ENCODE data around the gene TRIM39. TPM values are rescaled to one million over a fixed set of nuclear protein-coding genes. Genes with fewer than 3 reads are reported as not detected.

TRIM39 gene
- total RNA-seq, 1 donor from 2014 or later = 7.7 TPM

- DNase-seq = no peak
- peaks cover 21% of the 10 kb centered on the region for H3K4me1 ChIP-seq
- no peak overlapping the region for H3K4me3 ChIP-seq
- no peak overlapping the region for H3K27ac ChIP-seq (replicated peaks)
- no peak for TF ChIP-seq CTCF (IDR thresholded peaks at IDR 0.05; ENCODE audit: borderline replicate concordance)
- H3K27me3 ChIP-seq (ENCODE audit: low read depth) = no peaks in the 10 kb centered on the region
- intact Hi-C loops (cut with micrococcal nuclease) = no loop called here
- no peaks in the 10 kb centered on the region for H3K9me3 ChIP-seq (replicated peaks)
- peaks cover 58% of the 10 kb centered on the region for H3K36me3 ChIP-seq
Observed at GRCh38 chr6:30341728-30342127, 15.0 kb downstream of the TRIM39 start.

DNA sequence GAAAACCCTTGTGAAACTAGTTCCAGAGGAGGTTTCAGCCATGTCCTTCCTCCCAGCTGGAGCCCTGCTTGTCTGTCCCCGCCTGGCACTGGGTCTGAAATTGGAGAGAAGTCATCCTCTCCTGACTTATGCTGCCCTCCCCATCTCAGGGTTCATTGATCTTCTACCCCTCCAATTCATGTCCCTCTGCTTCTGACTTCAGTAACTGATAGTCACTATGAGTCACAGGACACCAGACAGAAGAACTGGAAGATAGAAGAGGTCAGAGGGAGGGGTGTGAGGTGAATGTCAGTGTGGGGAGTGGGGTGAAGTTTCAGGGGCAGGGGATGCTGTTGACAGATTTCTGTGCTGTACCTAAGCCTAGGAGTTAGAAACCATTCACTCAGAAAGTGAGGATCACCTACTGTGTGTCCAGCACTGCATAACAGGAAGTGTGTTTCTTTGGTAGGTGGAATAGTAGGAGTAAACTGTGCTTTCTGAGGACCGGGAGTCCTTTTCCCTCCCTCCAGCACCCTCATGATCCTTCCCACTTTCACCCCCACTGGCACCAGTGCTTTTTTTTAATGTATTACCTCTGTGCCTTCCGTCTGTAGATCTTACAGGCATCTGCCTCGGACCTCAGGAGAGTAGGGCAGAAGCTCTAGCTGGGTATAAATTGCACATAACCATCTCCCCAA is 17.6 kb downstream of the TRIM39 start:
- no peaks in the 10 kb centered on the region for H3K9me3 ChIP-seq (replicated peaks)
- H3K36me3 ChIP-seq = peaks cover 43% of the 10 kb centered on the region
- intact Hi-C loops (cut with micrococcal nuclease) = no loop called here
- peak overlapping the region; percentile 78 for H3K4me3 ChIP-seq
- no peaks in the 10 kb centered on the region for H3K27me3 ChIP-seq (ENCODE audit: low read depth)
- TF ChIP-seq CTCF (IDR thresholded peaks at IDR 0.05; ENCODE audit: borderline replicate concordance) = no peak
- peak overlapping the region; percentile 91 for H3K27ac ChIP-seq (replicated peaks)
- DNase-seq = no peak
- peaks cover 21% of the 10 kb centered on the region for H3K4me1 ChIP-seq

DNA sequence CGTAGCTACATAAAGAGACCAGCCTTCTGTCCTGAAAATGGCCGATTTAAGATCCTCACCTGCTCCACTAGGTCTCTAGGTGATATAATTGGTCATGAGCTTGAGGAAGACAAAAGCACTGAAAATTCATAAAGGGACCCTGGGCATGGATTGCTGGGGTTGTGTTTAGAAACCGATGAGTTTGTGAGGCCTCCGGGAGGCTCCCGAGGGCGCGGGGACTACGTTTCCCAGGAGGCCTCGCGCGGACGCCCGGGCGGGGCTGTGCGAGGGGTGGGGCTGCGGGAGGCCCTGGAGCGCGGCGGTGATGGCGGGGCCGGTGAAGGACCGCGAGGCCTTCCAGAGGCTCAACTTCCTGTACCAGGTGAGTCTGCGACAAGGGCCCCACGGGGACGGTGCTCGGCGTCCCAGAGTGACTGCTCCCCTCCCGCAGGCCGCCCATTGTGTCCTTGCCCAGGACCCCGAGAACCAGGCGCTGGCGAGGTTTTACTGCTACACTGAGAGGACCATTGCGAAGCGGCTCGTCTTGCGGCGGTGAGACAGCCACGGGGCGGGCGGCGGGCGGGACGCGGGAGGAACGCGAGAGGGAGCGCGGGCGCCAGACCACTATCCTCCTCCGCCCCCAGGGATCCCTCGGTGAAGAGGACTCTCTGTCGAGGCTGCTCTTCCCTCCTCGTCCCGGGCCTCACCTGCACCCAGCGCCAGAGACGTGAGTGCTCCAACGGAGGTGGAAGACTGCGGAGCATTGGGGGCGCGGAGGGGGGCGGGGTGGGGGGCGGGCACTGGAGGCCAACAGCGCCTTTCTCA is 18.3 kb downstream of the TRIM39 start, which contains the start of gene RPP21:
Gene RPP21 (plus strand): TSS at position 289 of the 804 bp plus-strand sequence. CDS start 16 bp downstream, at position 305.
- Histone ChIP-seq H3K9me3 (replicated peaks) (no peaks in the 10 kb centered on the region), H3K4me3 (peak within 1 kb of the TSS; percentile 78), H3K4me1 (peaks cover 21% of the 10 kb centered on the region), H3K36me3 (peaks cover 35% of the 10 kb centered on the region), H3K27me3 (ENCODE audit: low read depth) (no peaks in the 10 kb centered on the region), H3K27ac (replicated peaks) (peak within 1 kb of the TSS; percentile 91)
- intact Hi-C loops (cut with micrococcal nuclease) = no loop called here
- no peak for TF ChIP-seq CTCF (IDR thresholded peaks at IDR 0.05; ENCODE audit: borderline replicate concordance)
- peak; percentile 88 for DNase-seq

- intact Hi-C loops (cut with micrococcal nuclease) = no loop called here
- peak overlapping the region; percentile 78 for H3K4me3 ChIP-seq
- peak overlapping the region; percentile 91 for H3K27ac ChIP-seq (replicated peaks)
- H3K9me3 ChIP-seq (replicated peaks) = no peaks in the 10 kb centered on the region
- DNase-seq = no peak
- H3K27me3 ChIP-seq (ENCODE audit: low read depth) = no peaks in the 10 kb centered on the region
- peaks cover 28% of the 10 kb centered on the region for H3K36me3 ChIP-seq
- TF ChIP-seq CTCF (IDR thresholded peaks at IDR 0.05; ENCODE audit: borderline replicate concordance) = no peak
- H3K4me1 ChIP-seq = peaks cover 21% of the 10 kb centered on the region
Observed at GRCh38 chr6:30345852-30346251, 19.1 kb downstream of the TRIM39 start.

DNA sequence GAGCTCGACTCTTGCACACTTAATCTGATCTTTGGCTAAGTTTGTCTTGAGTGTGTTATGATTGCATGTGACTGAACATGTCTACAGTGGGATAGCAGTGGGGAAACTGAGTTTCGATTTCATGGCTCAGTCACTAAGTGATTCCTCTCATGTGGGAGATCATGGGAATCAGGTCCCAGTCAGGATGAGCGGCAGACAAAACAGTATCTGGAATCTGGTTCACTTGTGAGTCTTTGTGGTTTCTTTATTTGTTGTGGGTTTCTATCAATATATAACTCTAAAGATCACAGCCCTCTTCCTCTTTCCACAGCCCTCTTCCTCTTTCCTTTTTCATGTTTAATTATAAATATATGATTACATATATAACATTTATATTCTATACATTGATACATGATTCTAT is 22.2 kb downstream of the TRIM39 start:
- H3K4me3 ChIP-seq = no peak overlapping the region
- peaks cover 15% of the 10 kb centered on the region for H3K36me3 ChIP-seq
- no peaks in the 10 kb centered on the region for H3K9me3 ChIP-seq (replicated peaks)
- H3K4me1 ChIP-seq = peaks cover 21% of the 10 kb centered on the region
- TF ChIP-seq CTCF (IDR thresholded peaks at IDR 0.05; ENCODE audit: borderline replicate concordance) = no peak
- H3K27ac ChIP-seq (replicated peaks) = no peak overlapping the region
- H3K27me3 ChIP-seq (ENCODE audit: low read depth) = no peaks in the 10 kb centered on the region
- intact Hi-C loops (cut with micrococcal nuclease) = no loop called here
- DNase-seq = no peak

All from left ventricle myocardium inferior (tissue), 1 donor.